ENCODE data around the gene KDSR.

GRCh38 chr18:63290166-63290820 is 76.7 kb downstream of the KDSR start:
- TF ChIP-seq CTCF (IDR thresholded peaks at IDR 0.05): no peak
- TF ChIP-seq POLR2A (IDR thresholded peaks at IDR 0.05): no peak
- TF ChIP-seq EP300 (IDR thresholded peaks at IDR 0.05): no peak

All from stomach (tissue), 4 donors.